Neural cell (in vitro differentiated cells): ENCODE data around the gene DNM3. TPM values are rescaled to one million over a fixed set of nuclear protein-coding genes. Genes with fewer than 3 reads are reported as not detected.

Source experiments
- H2AFZ ChIP-seq: fragments of 200-600, 300-800 bp; sonication (generic), shearing (Covaris generic); 2 replicates; pipeline ENCODE4 v1.6.0; 2014; ENCODE audit warnings: low read depth, mild to moderate bottlenecking, antibody characterized with exemption, low read length, moderate library complexity
- H3F3A ChIP-seq: fragments of 200-600 bp; shearing (Covaris generic); 2 replicates; pipeline ENCODE4 v1.6.1; 2016; ENCODE audit warnings: mild to moderate bottlenecking, moderate library complexity, mixed read lengths, antibody characterized with exemption, low read length; ENCODE audit not compliant: insufficient read depth, poor library complexity, severe bottlenecking
- H3K27ac ChIP-seq: fragments of 200-600, 300-800 bp; sonication (generic), shearing (Covaris generic); 2 replicates; pipeline ENCODE4 v1.5.1; 2014; ENCODE audit warnings: mild to moderate bottlenecking, low read length, moderate library complexity
- H3K27me3 ChIP-seq: fragments of 300-800, 200-600 bp; sonication (generic), shearing (Covaris generic); 2 replicates; pipeline ENCODE4 v1.6.0; 2014; ENCODE audit warnings: mild to moderate bottlenecking, low read depth, low read length, moderate library complexity; ENCODE audit not compliant: insufficient read depth
- H3K36me3 ChIP-seq: fragments of 300-800, 200-600 bp; sonication (generic), shearing (Covaris generic); 2 replicates; pipeline ENCODE4 v1.5.1; 2014; ENCODE audit warnings: mild to moderate bottlenecking, antibody characterized with exemption, low read length, moderate library complexity; ENCODE audit not compliant: insufficient read depth
- H3K4me2 ChIP-seq: fragments of 300-800, 200-600 bp; sonication (generic), shearing (Covaris generic); 2 replicates; pipeline ENCODE4 v1.6.0; 2014; ENCODE audit warnings: mild to moderate bottlenecking, low read length
- H3K4me3 ChIP-seq: fragments of 300-800, 200-600 bp; sonication (generic), shearing (Covaris generic); 2 replicates; pipeline ENCODE4 v1.5.1; 2014; ENCODE audit warnings: mild to moderate bottlenecking, low read length, moderate library complexity
- H3K79me2 ChIP-seq: fragments of 200-600 bp; shearing (Covaris generic); replicated peaks from 2 replicates; pipeline ENCODE4 v1.6.0; 2014; ENCODE audit warnings: mild to moderate bottlenecking, low read length, moderate library complexity; ENCODE audit not compliant: insufficient read depth
- H3K9ac ChIP-seq: fragments of 300-800, 200-600 bp; sonication (generic), shearing (Covaris generic); 2 replicates; pipeline ENCODE4 v1.6.1; 2016; ENCODE audit warnings: mild to moderate bottlenecking, low read length, mixed read lengths
- H3K9me2 ChIP-seq: fragments of 200-600 bp; shearing (Covaris generic); 2 replicates; pipeline ENCODE4 v1.6.1; 2016; ENCODE audit warnings: mild to moderate bottlenecking, low read length, mixed read lengths; ENCODE audit not compliant: insufficient read depth
- H3K9me3 ChIP-seq: fragments of 200-600, 300-800 bp; sonication (generic), shearing (Covaris generic); 2 replicates; pipeline ENCODE4 v1.6.1; 2016; ENCODE audit warnings: mild to moderate bottlenecking, mixed run types, low read length, moderate library complexity, mixed read lengths
- H4K20me1 ChIP-seq: fragments of 200-600 bp; shearing (Covaris generic); 2 replicates; pipeline ENCODE4 v1.6.1; 2016; ENCODE audit warnings: mild to moderate bottlenecking, mixed run types; ENCODE audit not compliant: insufficient read depth
- EP300 ChIP-seq: fragments of 450-650 bp; conservative IDR thresholded peaks from 2 replicates; pipeline ENCODE4 v1.6.1; 2014; ENCODE audit warnings: antibody characterized with exemption, mild to moderate bottlenecking, moderate library complexity; ENCODE audit not compliant: poor library complexity, severe bottlenecking
- EZH2 ChIP-seq: fragments of 200-600, 300-800 bp; shearing (Covaris generic), sonication (generic); IDR thresholded peaks from 2 replicates; pipeline ENCODE4 v1.6.1; 2014; ENCODE audit warnings: antibody characterized with exemption, low read length, borderline replicate concordance, mild to moderate bottlenecking; ENCODE audit not compliant: insufficient read depth, poor library complexity, severe bottlenecking
- MXI1 ChIP-seq: fragments of 450-650 bp; conservative IDR thresholded peaks from 2 replicates; pipeline ENCODE4 v1.6.1; 2014; ENCODE audit warnings: antibody characterized with exemption, mild to moderate bottlenecking; ENCODE audit not compliant: poor library complexity, severe bottlenecking
- RAD21 ChIP-seq: fragments of 450-650 bp; conservative IDR thresholded peaks from 2 replicates; pipeline ENCODE4 v1.6.1; 2014; ENCODE audit warnings: antibody characterized with exemption, mild to moderate bottlenecking, moderate library complexity
- SMC3 ChIP-seq: fragments of 450-650 bp; conservative IDR thresholded peaks from 2 replicates; pipeline ENCODE4 v1.6.1; 2014; ENCODE audit warnings: antibody characterized with exemption, mild to moderate bottlenecking, moderate library complexity; ENCODE audit not compliant: poor library complexity
- TAF1 ChIP-seq: IDR thresholded peaks from 2 replicates; pipeline ENCODE4 v1.6.1; 2012; ENCODE audit warnings: low read depth
- polyA plus RNA-seq: library from polyadenylated mRNA; depleted of rRNA; stranded (reverse); fragments of >200 nt; gene quantifications from 2 replicates; pipeline ENCODE4 v1.2.3, GENCODE V29; 2014
- TF ChIP-seq, protein P1 (sequence below): fragments of 450-650 bp; IDR thresholded peaks from 2 replicates; pipeline ENCODE4 v1.5.1; 2014; ENCODE audit warnings: antibody characterized with exemption, mild to moderate bottlenecking, moderate library complexity; ENCODE audit not compliant: poor library complexity, severe bottlenecking
- TF ChIP-seq, protein P2 (sequence below): IDR thresholded peaks from 2 replicates; pipeline ENCODE4 v1.6.1; 2012; ENCODE audit warnings: borderline replicate concordance

The DNM3 gene
- polyA plus RNA-seq, 1 donor from 2014 or later: 37.1 TPM

DNA sequence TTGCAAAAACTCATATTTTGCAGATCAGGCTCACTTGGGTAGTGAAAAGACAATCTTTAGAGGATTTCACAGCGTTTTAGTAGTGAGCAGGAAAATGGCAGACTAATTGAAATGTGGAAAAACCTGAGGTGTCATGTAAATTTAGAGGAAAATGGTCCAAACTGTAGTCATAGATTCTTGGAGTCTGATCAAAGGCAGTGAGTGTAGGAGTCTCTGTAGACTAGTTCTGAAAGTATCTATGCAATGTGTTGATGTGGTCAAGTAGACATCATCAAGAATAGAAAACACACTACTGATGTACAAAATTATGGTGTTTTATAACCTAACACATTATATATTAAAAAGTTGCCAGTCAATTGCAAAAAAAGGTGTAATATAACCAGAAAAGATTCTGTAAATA is 436.0 kb downstream of the DNM3 start:
- H4K20me1 ChIP-seq: no peaks in the 10 kb centered on the region
- no peak overlapping the region for H3K4me3 ChIP-seq
- no peaks in the 10 kb centered on the region for H3K27me3 ChIP-seq
- no peak overlapping the region for H3K9ac ChIP-seq
- H3F3A ChIP-seq: no peaks in the 10 kb centered on the region
- H3K79me2 ChIP-seq: no peaks in the 10 kb centered on the region
- H3K9me3 ChIP-seq: no peaks in the 10 kb centered on the region
- no peaks in the 10 kb centered on the region for H3K36me3 ChIP-seq
- H3K27ac ChIP-seq: no peak overlapping the region
- no peak for TF ChIP-seq EZH2
- no peaks in the 10 kb centered on the region for H3K9me2 ChIP-seq
- no peak overlapping the region for H2AFZ ChIP-seq
- H3K4me2 ChIP-seq: no peak overlapping the region

DNA sequence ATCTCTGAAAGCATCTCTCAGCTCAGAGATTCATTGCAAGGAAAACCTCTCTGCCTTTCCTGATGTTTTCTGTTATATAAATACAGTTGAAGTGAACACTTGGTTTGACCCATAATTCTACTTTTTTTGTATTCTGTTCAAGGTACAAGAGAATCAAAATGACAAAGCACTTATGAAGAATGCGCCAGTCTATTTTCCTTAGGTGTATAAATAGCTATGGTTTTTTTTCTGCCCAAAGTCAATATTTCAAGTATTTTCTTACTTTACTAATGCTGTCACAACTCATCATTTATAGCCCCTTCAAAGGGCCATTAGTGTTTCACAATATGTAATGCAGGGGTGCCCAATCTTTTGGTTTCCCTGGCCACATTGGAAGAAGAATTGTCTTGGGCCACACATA is 436.7 kb downstream of the DNM3 start:
- Histone ChIP-seq H3K27me3 (no peaks in the 10 kb centered on the region), H3K9me2 (no peaks in the 10 kb centered on the region), H2AFZ (no peak overlapping the region), H3K9me3 (no peaks in the 10 kb centered on the region), H3K36me3 (no peaks in the 10 kb centered on the region), H3K9ac (no peak overlapping the region), H4K20me1 (no peaks in the 10 kb centered on the region), H3F3A (no peaks in the 10 kb centered on the region), H3K4me2 (no peak overlapping the region), H3K79me2 (no peaks in the 10 kb centered on the region), H3K4me3 (no peak overlapping the region), H3K27ac (no peak overlapping the region)
- TF ChIP-seq SMC3 (no peak), EP300 (no peak), MXI1 (no peak), EZH2 (no peak)
- TF ChIP-seq, protein P1, sequence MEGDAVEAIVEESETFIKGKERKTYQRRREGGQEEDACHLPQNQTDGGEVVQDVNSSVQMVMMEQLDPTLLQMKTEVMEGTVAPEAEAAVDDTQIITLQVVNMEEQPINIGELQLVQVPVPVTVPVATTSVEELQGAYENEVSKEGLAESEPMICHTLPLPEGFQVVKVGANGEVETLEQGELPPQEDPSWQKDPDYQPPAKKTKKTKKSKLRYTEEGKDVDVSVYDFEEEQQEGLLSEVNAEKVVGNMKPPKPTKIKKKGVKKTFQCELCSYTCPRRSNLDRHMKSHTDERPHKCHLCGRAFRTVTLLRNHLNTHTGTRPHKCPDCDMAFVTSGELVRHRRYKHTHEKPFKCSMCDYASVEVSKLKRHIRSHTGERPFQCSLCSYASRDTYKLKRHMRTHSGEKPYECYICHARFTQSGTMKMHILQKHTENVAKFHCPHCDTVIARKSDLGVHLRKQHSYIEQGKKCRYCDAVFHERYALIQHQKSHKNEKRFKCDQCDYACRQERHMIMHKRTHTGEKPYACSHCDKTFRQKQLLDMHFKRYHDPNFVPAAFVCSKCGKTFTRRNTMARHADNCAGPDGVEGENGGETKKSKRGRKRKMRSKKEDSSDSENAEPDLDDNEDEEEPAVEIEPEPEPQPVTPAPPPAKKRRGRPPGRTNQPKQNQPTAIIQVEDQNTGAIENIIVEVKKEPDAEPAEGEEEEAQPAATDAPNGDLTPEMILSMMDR: no peak
- TF ChIP-seq, protein P2, sequence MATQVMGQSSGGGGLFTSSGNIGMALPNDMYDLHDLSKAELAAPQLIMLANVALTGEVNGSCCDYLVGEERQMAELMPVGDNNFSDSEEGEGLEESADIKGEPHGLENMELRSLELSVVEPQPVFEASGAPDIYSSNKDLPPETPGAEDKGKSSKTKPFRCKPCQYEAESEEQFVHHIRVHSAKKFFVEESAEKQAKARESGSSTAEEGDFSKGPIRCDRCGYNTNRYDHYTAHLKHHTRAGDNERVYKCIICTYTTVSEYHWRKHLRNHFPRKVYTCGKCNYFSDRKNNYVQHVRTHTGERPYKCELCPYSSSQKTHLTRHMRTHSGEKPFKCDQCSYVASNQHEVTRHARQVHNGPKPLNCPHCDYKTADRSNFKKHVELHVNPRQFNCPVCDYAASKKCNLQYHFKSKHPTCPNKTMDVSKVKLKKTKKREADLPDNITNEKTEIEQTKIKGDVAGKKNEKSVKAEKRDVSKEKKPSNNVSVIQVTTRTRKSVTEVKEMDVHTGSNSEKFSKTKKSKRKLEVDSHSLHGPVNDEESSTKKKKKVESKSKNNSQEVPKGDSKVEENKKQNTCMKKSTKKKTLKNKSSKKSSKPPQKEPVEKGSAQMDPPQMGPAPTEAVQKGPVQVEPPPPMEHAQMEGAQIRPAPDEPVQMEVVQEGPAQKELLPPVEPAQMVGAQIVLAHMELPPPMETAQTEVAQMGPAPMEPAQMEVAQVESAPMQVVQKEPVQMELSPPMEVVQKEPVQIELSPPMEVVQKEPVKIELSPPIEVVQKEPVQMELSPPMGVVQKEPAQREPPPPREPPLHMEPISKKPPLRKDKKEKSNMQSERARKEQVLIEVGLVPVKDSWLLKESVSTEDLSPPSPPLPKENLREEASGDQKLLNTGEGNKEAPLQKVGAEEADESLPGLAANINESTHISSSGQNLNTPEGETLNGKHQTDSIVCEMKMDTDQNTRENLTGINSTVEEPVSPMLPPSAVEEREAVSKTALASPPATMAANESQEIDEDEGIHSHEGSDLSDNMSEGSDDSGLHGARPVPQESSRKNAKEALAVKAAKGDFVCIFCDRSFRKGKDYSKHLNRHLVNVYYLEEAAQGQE: no peak

DNA sequence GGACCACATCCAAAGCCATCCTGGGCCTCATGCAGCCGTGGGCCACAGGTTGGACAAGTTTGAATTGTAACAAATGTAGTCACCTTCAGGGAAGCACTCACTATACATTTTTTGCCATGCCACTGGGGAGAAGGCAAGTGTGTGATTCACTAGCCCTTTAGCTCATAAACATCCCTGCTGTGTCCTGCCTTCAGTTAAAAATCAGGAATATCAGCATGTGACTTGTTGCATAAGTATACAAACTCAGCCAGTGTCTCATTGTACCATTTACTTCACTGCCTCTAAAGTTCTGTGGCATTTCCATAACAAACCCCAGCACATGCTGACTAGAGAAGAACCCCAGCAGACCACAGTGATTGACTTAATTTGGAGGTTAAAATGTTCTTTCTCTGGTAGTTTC is 437.2 kb downstream of the DNM3 start:
- Histone ChIP-seq H3F3A (no peaks in the 10 kb centered on the region), H3K9ac (no peak overlapping the region), H3K36me3 (no peaks in the 10 kb centered on the region), H3K4me2 (no peak overlapping the region), H3K4me3 (no peak overlapping the region), H3K9me2 (no peaks in the 10 kb centered on the region), H3K9me3 (no peaks in the 10 kb centered on the region), H4K20me1 (no peaks in the 10 kb centered on the region), H3K27ac (no peak overlapping the region), H2AFZ (no peak overlapping the region), H3K27me3 (no peaks in the 10 kb centered on the region), H3K79me2 (no peaks in the 10 kb centered on the region)
- TF ChIP-seq RAD21 (no peak), MXI1 (no peak), EP300 (no peak), TAF1 (no peak)
- TF ChIP-seq, protein P2: no peak
